ENCODE results near the gene PTGDS. TPM values are rescaled to one million over a fixed set of nuclear protein-coding genes. Genes with fewer than 3 reads are reported as not detected.

The PTGDS gene
- total RNA-seq, 1 experiment from 2014 or later: not detected

- in situ Hi-C loops (cut with HindIII; ENCODE audit: low sequenced_read_pairs): loop anchor here (25.0 kb wide), 1 partner anchor 90 kb away; the partner anchor contains the start of genes C8G and FBXW5
- no peak for DNase-seq (ENCODE audit: low spot score)
Measured at GRCh38 chr9:137027369-137028262, 50.3 kb downstream of the PTGDS start, which contains the start of gene ABCA2. Gene ABCA2 (minus strand): TSS chr9:137028237. CDS start chr9:137028140, 97 bp downstream.

- DNase-seq (ENCODE audit: low spot score): peak; percentile 72
- in situ Hi-C loops (cut with HindIII; ENCODE audit: low sequenced_read_pairs): loop anchor here (25.0 kb wide), 1 partner anchor 91 kb away; the partner anchor contains the start of genes C8G and FBXW5
Measured at GRCh38 chr9:137028263-137029057, 51.2 kb downstream of the PTGDS start.

- in situ Hi-C loops (cut with HindIII; ENCODE audit: low sequenced_read_pairs): loop anchor here (25.0 kb wide), 1 partner anchor 92 kb away; the partner anchor contains the start of genes C8G and FBXW5
- peak; percentile 85 for DNase-seq (ENCODE audit: low spot score)
Measured at GRCh38 chr9:137029058-137029936, 52.0 kb downstream of the PTGDS start.

- DNase-seq (ENCODE audit: low spot score): no peak
- in situ Hi-C loops (cut with HindIII; ENCODE audit: low sequenced_read_pairs): loop anchor here (25.0 kb wide), 1 partner anchor 93 kb away; the partner anchor contains the start of genes C8G and FBXW5
Measured at GRCh38 chr9:137030006-137030405, 52.7 kb downstream of the PTGDS start.

GRCh38 chr9:137030538-137031527, 53.5 kb downstream of the PTGDS start:
- in situ Hi-C loops (cut with HindIII; ENCODE audit: low sequenced_read_pairs): loop anchor here (25.0 kb wide), 1 partner anchor 94 kb away; the partner anchor contains the start of genes C8G and FBXW5
- peak; percentile 67 for DNase-seq (ENCODE audit: low spot score)

Other genes with a start within 250 kb of the PTGDS start
- gene LCN10, start 234.6 kb upstream of the PTGDS start, total RNA-seq (2014; rRNA removed; shearing (Covaris generic)): not detected in 2 replicates
- gene LCN6, start 229.0 kb upstream of the PTGDS start, total RNA-seq (2014; rRNA removed; shearing (Covaris generic)): not detected in 2 replicates
- gene LCN8, start 219.3 kb upstream of the PTGDS start, total RNA-seq (2014; rRNA removed; shearing (Covaris generic)): not detected in 2 replicates
- not detected in 2 replicates for gene LCN15, start 213.0 kb upstream of the PTGDS start, total RNA-seq (2014; rRNA removed; shearing (Covaris generic))
- 60.8 and 107 TPM in 2 replicates for gene TMEM141, start 186.2 kb upstream of the PTGDS start, total RNA-seq (2014; rRNA removed; shearing (Covaris generic))
- not detected in 2 replicates for gene CCDC183, start 181.2 kb upstream of the PTGDS start, total RNA-seq (2014; rRNA removed; shearing (Covaris generic))
- 199 and 222 TPM in 2 replicates for gene RABL6, start 169.6 kb upstream of the PTGDS start, total RNA-seq (2014; rRNA removed; shearing (Covaris generic))
- 0.49 and 1.1 TPM in 2 replicates for gene AJM1, start 135.0 kb upstream of the PTGDS start, total RNA-seq (2014; rRNA removed; shearing (Covaris generic))
- 139 and 226 TPM in 2 replicates for gene PHPT1, start 128.1 kb upstream of the PTGDS start, total RNA-seq (2014; rRNA removed; shearing (Covaris generic))
- 1.9 TPM in 2 replicates for gene MAMDC4, start 125.2 kb upstream of the PTGDS start, total RNA-seq (2014; rRNA removed; shearing (Covaris generic))
- 308 and 348 TPM in 2 replicates for gene EDF1, start 111.2 kb upstream of the PTGDS start, total RNA-seq (2014; rRNA removed; shearing (Covaris generic))
- 22.6 and 36.3 TPM in 2 replicates for gene TRAF2, start 91.0 kb upstream of the PTGDS start, total RNA-seq (2014; rRNA removed; shearing (Covaris generic))
- gene FBXW5, start 32.8 kb upstream of the PTGDS start, total RNA-seq (2014; rRNA removed; shearing (Covaris generic)): 118 and 124 TPM in 2 replicates
- gene C8G, start 32.3 kb upstream of the PTGDS start, total RNA-seq (2014; rRNA removed; shearing (Covaris generic)): 0.92 TPM in 1 of 2 replicates, not detected in the other
- not detected in 2 replicates for gene LCN12, start 25.2 kb upstream of the PTGDS start, total RNA-seq (2014; rRNA removed; shearing (Covaris generic))
- gene LCNL1, start 5.5 kb downstream of the PTGDS start, total RNA-seq (2014; rRNA removed; shearing (Covaris generic)): not detected in 2 replicates
- 52.2 and 79.6 TPM in 2 replicates for gene PAXX, start 14.9 kb downstream of the PTGDS start, total RNA-seq (2014; rRNA removed; shearing (Covaris generic))
- gene CLIC3, start 19.1 kb downstream of the PTGDS start, total RNA-seq (2014; rRNA removed; shearing (Covaris generic)): 2.1 and 6.2 TPM in 2 replicates
- 8.5 and 12.3 TPM in 2 replicates for gene ABCA2, start 50.7 kb downstream of the PTGDS start, total RNA-seq (2014; rRNA removed; shearing (Covaris generic))
- gene FUT7, start 54.6 kb downstream of the PTGDS start, total RNA-seq (2014; rRNA removed; shearing (Covaris generic)): not detected in 2 replicates
- 32.0 and 38.4 TPM in 2 replicates for gene NPDC1, start 68.7 kb downstream of the PTGDS start, total RNA-seq (2014; rRNA removed; shearing (Covaris generic))
- gene ENTPD2, start 76.6 kb downstream of the PTGDS start, total RNA-seq (2014; rRNA removed; shearing (Covaris generic)): not detected in 2 replicates
- 62.9 and 63.5 TPM in 2 replicates for gene SAPCD2, start 93.1 kb downstream of the PTGDS start, total RNA-seq (2014; rRNA removed; shearing (Covaris generic))
- gene UAP1L1, start 100.0 kb downstream of the PTGDS start, total RNA-seq (2014; rRNA removed; shearing (Covaris generic)): 28.9 and 34.7 TPM in 2 replicates
- gene MAN1B1, start 109.5 kb downstream of the PTGDS start, total RNA-seq (2014; rRNA removed; shearing (Covaris generic)): 67.0 and 73.9 TPM in 2 replicates
- 1.2 and 3.0 TPM in 2 replicates for gene DPP7, start 137.2 kb downstream of the PTGDS start, total RNA-seq (2014; rRNA removed; shearing (Covaris generic))
- not detected in 2 replicates for gene GRIN1, start 161.7 kb downstream of the PTGDS start, total RNA-seq (2014; rRNA removed; shearing (Covaris generic))
- gene LRRC26, start 192.5 kb downstream of the PTGDS start, total RNA-seq (2014; rRNA removed; shearing (Covaris generic)): 1.3 TPM in 1 of 2 replicates, not detected in the other
- not detected in 2 replicates for gene TMEM210, start 194.6 kb downstream of the PTGDS start, total RNA-seq (2014; rRNA removed; shearing (Covaris generic))
- gene ANAPC2, start 211.1 kb downstream of the PTGDS start, total RNA-seq (2014; rRNA removed; shearing (Covaris generic)): 58.8 and 63.6 TPM in 2 replicates
- 95.8 and 122 TPM in 2 replicates for gene SSNA1, start 211.2 kb downstream of the PTGDS start, total RNA-seq (2014; rRNA removed; shearing (Covaris generic))
- 17.6 and 25.7 TPM in 2 replicates for gene TPRN, start 223.2 kb downstream of the PTGDS start, total RNA-seq (2014; rRNA removed; shearing (Covaris generic))
- 45.7 and 57.4 TPM in 2 replicates for gene TMEM203, start 228.1 kb downstream of the PTGDS start, total RNA-seq (2014; rRNA removed; shearing (Covaris generic))
- 3.9 and 6.4 TPM in 2 replicates for gene NDOR1, start 228.2 kb downstream of the PTGDS start, total RNA-seq (2014; rRNA removed; shearing (Covaris generic))
- not detected in 2 replicates for gene RNF208, start 244.7 kb downstream of the PTGDS start, total RNA-seq (2014; rRNA removed; shearing (Covaris generic))
- 10.7 and 16.0 TPM in 2 replicates for gene CYSRT1, start 247.7 kb downstream of the PTGDS start, total RNA-seq (2014; rRNA removed; shearing (Covaris generic))
- gene RNF224, start 250.0 kb downstream of the PTGDS start, total RNA-seq (2014; rRNA removed; shearing (Covaris generic)): not detected in 2 replicates